Right lobe of liver (tissue), 6 donors: ENCODE data around the gene IFRD2. TPM values are rescaled to one million over a fixed set of nuclear protein-coding genes. Genes with fewer than 3 reads are reported as not detected.

Experiments
- ATAC-seq, 4 donors: fragments of 200-7000 bp; cut with Tn5 transposase; one replicate each; pipeline ENCODE4 v1.9.1; 2020; ENCODE audit warnings: mild to moderate bottlenecking in 4 of 4, moderate library complexity in 4 of 4
- DNase-seq, 3 donors: peaks; one replicate each; pipeline ENCODE4 v3.0.0-alpha.2; 2020
- H3K27ac ChIP-seq, 3 donors: fragments of 200-600 bp; one replicate each; pipeline ENCODE4 v1.8.0; 2022
- H3K27me3 ChIP-seq, 2 donors: fragments of 200-600 bp; one replicate each; pipeline ENCODE4 v1.8.0; 2022
- H3K36me3 ChIP-seq, 4 donors: fragments of 200-600 bp; sonication (generic) in 1 of 4; one replicate each; pipeline versions ENCODE4 v1.5.1 to v1.8.0; 2017 to 2022; ENCODE audit warnings: control low read depth in 1 of 4
- H3K4me1 ChIP-seq, 4 donors: fragments of 200-600 bp; sonication (generic) in 1 of 4; one replicate each; pipeline versions ENCODE4 v1.5.1 to v1.8.0; 2017 to 2022; ENCODE audit warnings: control low read depth in 1 of 4
- H3K4me3 ChIP-seq, 3 donors: fragments of 200-600 bp; one replicate each; pipeline ENCODE4 v1.8.0; 2022
- H3K9me3 ChIP-seq, 4 donors: fragments of 200-600 bp; sonication (generic) in 1 of 4; one replicate each; pipeline versions ENCODE4 v1.5.1 to v1.8.0; 2017 to 2022; ENCODE audit warnings: control low read depth in 1 of 4
- POLR2A ChIP-seq: fragments of 450-650 bp; IDR thresholded peaks from one replicate; pipeline ENCODE4 v1.6.1; 2017; ENCODE audit warnings: antibody characterized with exemption, mild to moderate bottlenecking
- WGBS: methylation state at CpG from one replicate; pipeline ENCODE4 v1.1.6; 2018; ENCODE audit warnings: low coverage, low lambda C conversion rate; ENCODE audit not compliant: insufficient coverage; ENCODE audit errors: missing lambda C conversion rate; 5-methylcytosine and 5-hydroxymethylcytosine counted together
- intact Hi-C, 2 donors: fragments of 100-400 bp; cut with DNase I; formaldehyde crosslinking; loops; one replicate each; pipeline versions ENCODE4 v1.11.2 to v1.14.1; 2022
- total RNA-seq, 6 experiments: library from RNA; depleted of rRNA in 2 of 6; stranded (reverse); fragments of >200 nt in 2 of 6; fragmentation: NEBNext Ultra II Directional in 3 of 6; extraction: Animal tissue kit (Norgen Biotek cat#: 25700) in 3 of 6; gene quantifications; one replicate each; pipeline versions ENCODE4 v1.1.0 to v1.2.4, GENCODE V29; 2016 to 2023
- TF ChIP-seq, protein P1 (sequence below), 4 donors: fragments of 200-600 bp in 3 of 4; fragments of 450-650 bp in 1 of 4; IDR thresholded peaks; one replicate each; pipeline versions ENCODE4 v1.5.1 to v1.8.0; 2016 to 2022; ENCODE audit warnings: antibody characterized with exemption in 4 of 4, mild to moderate bottlenecking in 2 of 4
- donor health status: DM: no; HTN: yes; CAD: no.
- donor health status: DM: no; HTN: no; CAD: no.
- donor health status: DM: no; HTN: no; CAD: no.
- donor health status: DM: no; HTN: yes; CAD: no.
- donor health status: DM: no; HTN: yes; CAD: no.

IFRD2 gene
- total RNA-seq, 6 experiments from 2014 or later = 40.8 to 71.0 (median 56.3) TPM

DNA sequence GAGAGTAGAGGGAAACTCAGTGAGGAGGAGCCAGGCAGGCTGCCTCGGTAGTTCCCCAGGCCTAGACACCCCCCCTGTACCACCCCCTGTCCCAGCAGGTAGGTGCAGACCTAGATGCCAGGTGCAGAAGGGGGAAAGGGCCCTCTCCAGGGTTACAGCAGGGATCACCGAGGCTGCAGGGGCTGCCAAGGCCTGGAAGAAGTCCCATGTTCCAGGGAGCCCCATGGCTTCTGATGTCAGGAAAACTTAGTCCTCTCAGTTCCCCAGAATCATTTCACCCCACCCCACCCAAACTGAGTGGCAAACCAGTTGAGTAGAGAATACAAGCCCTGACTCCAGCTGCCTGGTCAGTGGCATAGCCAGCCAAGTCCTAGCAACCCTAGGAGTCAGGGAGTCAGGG is 30.7 kb downstream of the IFRD2 start:
- H3K4me1 ChIP-seq = peaks cover 0 to 10% (median 0%) of the 10 kb centered on the region in 4 donors
- H3K27ac ChIP-seq = no peak overlapping the region
- no peak for TF ChIP-seq POLR2A
- TF ChIP-seq, protein P1, sequence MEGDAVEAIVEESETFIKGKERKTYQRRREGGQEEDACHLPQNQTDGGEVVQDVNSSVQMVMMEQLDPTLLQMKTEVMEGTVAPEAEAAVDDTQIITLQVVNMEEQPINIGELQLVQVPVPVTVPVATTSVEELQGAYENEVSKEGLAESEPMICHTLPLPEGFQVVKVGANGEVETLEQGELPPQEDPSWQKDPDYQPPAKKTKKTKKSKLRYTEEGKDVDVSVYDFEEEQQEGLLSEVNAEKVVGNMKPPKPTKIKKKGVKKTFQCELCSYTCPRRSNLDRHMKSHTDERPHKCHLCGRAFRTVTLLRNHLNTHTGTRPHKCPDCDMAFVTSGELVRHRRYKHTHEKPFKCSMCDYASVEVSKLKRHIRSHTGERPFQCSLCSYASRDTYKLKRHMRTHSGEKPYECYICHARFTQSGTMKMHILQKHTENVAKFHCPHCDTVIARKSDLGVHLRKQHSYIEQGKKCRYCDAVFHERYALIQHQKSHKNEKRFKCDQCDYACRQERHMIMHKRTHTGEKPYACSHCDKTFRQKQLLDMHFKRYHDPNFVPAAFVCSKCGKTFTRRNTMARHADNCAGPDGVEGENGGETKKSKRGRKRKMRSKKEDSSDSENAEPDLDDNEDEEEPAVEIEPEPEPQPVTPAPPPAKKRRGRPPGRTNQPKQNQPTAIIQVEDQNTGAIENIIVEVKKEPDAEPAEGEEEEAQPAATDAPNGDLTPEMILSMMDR (IDR thresholded peaks at IDR 0.05) = no peak

DNA sequence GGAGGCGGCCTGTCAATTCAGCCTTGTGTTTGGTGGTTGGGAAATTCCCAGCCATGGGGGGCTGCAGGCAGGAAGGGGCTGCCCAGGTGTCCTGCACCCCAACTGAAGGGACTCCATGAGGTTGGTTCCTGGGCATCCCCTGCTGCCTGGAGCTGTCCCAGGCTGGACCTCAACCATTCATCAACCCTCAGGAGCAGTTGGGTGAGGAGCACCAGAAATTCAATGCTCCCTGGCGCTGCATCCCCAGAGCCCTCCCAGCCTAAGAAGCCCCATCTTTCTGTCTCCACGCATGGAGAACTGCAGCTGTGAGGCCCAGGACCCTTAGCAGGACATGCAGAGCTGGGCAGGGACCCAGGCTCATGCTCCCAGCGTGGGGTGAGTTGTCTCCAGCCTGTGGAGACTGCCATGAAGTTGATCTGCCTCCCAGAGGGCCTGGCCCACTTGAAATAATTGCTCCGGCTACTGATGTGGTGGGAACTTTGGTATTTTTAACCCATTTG is 31.2 kb downstream of the IFRD2 start:
- Histone ChIP-seq H3K27ac (peak overlapping the region; percentile 91 to 95 (median 95)), H3K4me1 (peaks cover 0 to 10% (median 0%) of the 10 kb centered on the region in 4 donors), H3K4me3 (no peak overlapping the region), H3K9me3 (no peaks in the 10 kb centered on the region), H3K36me3 (peaks cover 0 to 23% (median 17%) of the 10 kb centered on the region in 4 donors), H3K27me3 (no peaks in the 10 kb centered on the region)
- no CpG with 5 or more reads among the region's 5 CpGs for WGBS
- no peak for DNase-seq
- no peak for TF ChIP-seq POLR2A
- TF ChIP-seq, protein P1 (IDR thresholded peaks at IDR 0.05) = no peak
- intact Hi-C loops = loop anchor here in 1 of 2 donors (10.0 kb wide), 1 partner anchor 136 kb away; no protein-coding TSS in a partner anchor
- ATAC-seq = no peak

More for the DNA sequence above, 30.7 kb downstream of the IFRD2 start:
- no CpG with 5 or more reads among the region's 2 CpGs for whole genome bisulfite sequencing
- intact Hi-C loops = loop anchor here in 1 of 2 donors (10.0 kb wide), 1 partner anchor 137 kb away; no protein-coding TSS in a partner anchor
- Histone ChIP-seq H3K4me3 (no peak overlapping the region), H3K36me3 (peaks cover 0 to 18% (median 13%) of the 10 kb centered on the region in 4 donors), H3K9me3 (no peaks in the 10 kb centered on the region), H3K27me3 (no peaks in the 10 kb centered on the region)
- no peak for ATAC-seq
- DNase-seq = no peak

DNA sequence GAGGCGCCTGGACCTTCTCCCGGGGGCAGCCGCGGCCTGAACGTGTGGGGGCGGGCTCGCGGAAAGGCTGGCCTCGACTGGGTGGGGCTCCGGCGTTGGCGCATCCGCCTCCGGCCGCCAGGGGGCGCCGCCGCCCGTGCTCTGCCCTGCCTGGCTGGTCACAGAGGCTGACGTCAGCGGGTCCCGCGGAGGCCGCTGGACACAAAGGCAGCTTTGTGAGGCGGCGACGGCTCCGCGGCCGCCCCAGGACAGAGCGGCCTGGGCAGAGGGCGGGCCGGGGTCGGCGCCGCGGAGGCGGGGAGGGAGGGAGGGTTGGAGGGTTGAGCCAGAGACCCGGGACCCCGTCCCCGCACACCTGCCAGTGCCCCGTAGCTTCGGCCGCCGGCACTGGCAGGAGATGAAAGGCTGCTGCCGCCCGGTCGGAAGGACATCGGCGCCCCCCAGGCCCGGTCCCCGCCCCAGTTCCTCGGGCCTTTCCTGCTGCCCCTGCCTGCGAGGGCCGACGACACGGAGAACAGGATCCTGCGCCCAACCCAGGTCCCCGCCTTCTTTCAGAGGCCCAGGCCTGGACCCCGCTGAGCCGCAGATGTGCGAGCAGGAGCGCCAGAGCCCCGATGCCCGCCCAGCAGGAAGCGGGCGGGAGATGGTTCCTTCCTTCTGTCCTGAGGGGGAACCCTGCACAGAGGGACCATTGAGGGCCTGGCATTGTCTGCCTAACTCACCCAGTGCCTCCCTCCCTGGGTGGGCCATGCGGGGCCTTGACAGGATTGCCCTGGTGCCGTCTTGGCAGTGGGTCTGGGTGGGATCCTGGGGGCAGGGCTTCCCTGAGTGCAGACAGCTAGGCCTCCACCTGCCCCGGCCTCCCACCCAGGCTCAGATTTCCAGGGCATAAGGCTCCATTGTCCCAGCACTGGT is 31.9 kb downstream of the IFRD2 start:
- Histone ChIP-seq H3K27ac (peak overlapping the region; percentile 91 to 95 (median 95)), H3K36me3 (peaks cover 0 to 24% (median 18%) of the 10 kb centered on the region in 4 donors), H3K4me3 (peak overlapping the region; percentile 52 to 60 (median 56)), H3K4me1 (peaks cover 0 to 13% (median 2%) of the 10 kb centered on the region in 4 donors), H3K27me3 (no peaks in the 10 kb centered on the region), H3K9me3 (no peaks in the 10 kb centered on the region)
- TF ChIP-seq POLR2A = peak; percentile 69
- TF ChIP-seq, protein P1 (IDR thresholded peaks at IDR 0.05) = peak; percentile 97 to 99 (median 98)
- ATAC-seq (peak; percentile 83 to 96 (median 90)), DNase-seq (peak; percentile 94 to 96 (median 95))
- WGBS = no CpG with 5 or more reads among the region's 70 CpGs
- intact Hi-C loops = loop anchor here in 1 of 2 donors (10.0 kb wide), 1 partner anchor 135 kb away; no protein-coding TSS in a partner anchor

DNA sequence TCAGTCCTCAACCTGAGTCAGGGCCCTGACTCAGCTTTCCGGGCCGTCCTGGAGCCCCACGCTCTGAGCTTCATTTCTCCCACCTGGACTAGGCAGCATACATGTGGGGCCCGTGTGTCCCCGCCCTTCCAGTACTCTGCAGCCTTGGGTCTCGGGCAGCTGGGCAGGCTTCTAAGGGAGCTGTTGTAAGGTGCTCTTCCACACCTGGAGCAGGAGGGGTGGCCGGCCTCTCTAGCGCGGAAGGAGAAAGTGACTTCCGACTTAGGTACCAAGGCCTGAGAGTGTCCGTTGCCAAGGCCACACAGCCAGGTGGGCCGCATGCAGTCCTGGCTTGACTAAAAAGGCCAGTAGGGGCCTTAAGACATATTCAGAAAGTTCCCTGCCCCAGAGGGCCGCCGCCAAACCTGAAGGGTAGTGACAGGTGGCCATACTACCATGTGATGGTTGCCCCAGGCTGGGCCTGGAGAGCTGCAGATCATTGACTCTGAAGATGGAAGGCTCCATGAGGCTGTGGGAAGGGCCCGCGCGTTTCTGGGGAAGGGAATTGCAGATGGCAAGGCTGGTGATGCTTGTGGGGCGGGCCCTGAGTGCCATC is 32.7 kb downstream of the IFRD2 start:
- peaks cover 0 to 21% (median 6%) of the 10 kb centered on the region in 4 donors for H3K4me1 ChIP-seq
- peaks cover 0 to 26% (median 18%) of the 10 kb centered on the region in 4 donors for H3K36me3 ChIP-seq

More for the DNA sequence above, 32.7 kb downstream of the IFRD2 start:
- Histone ChIP-seq H3K27ac (peak overlapping the region in 2 of 3 donors; percentile 95), H3K9me3 (no peaks in the 10 kb centered on the region), H3K27me3 (no peaks in the 10 kb centered on the region), H3K4me3 (peak overlapping the region in 2 of 3 donors; percentile 56 to 60)
- DNase-seq = no peak
- no CpG with 5 or more reads among the region's 18 CpGs for WGBS
- intact Hi-C loops = loop anchor here in 1 of 2 donors (10.0 kb wide), 1 partner anchor 135 kb away; no protein-coding TSS in a partner anchor
- no peak for ATAC-seq
- no peak for TF ChIP-seq POLR2A
- TF ChIP-seq, protein P1 (IDR thresholded peaks at IDR 0.05) = no peak
